Suprapubic skin (tissue), 4 donors: ENCODE measurements around the gene CDK13. TPM values are rescaled to one million over a fixed set of nuclear protein-coding genes. Genes with fewer than 3 reads are reported as not detected.

Experiments
- DNase-seq, 2 donors: peaks; one replicate each; pipeline ENCODE4 v3.0.0-alpha.2; 2019; ENCODE audit warnings: low spot score in 2 of 2
- H3K27ac ChIP-seq: fragments of 200-600 bp; sonication (generic); one replicate; pipeline ENCODE4 v1.5.1; 2019
- H3K27me3 ChIP-seq: fragments of 200-600 bp; sonication (generic); one replicate; pipeline ENCODE4 v1.5.1; 2019
- H3K36me3 ChIP-seq: fragments of 200-600 bp; sonication (generic); one replicate; pipeline ENCODE4 v1.5.1; 2019
- H3K4me1 ChIP-seq: fragments of 200-600 bp; sonication (generic); one replicate; pipeline ENCODE4 v1.5.1; 2019
- H3K4me3 ChIP-seq: fragments of 200-600 bp; sonication (generic); one replicate; pipeline ENCODE4 v1.5.1; 2019; ENCODE audit warnings: mild to moderate bottlenecking
- H3K9me3 ChIP-seq: fragments of 200-600 bp; sonication (generic); one replicate; pipeline ENCODE4 v1.5.1; 2019
- CTCF ChIP-seq, 2 donors: fragments of 200-600 bp in 1 of 2; fragments of 450-650 bp in 1 of 2; sonication (generic) in 1 of 2; IDR thresholded peaks; one replicate each; pipeline ENCODE4 v1.5.1; 2016 to 2019; ENCODE audit warnings: antibody characterized with exemption in 2 of 2, mild to moderate bottlenecking in 1 of 2, moderate library complexity in 1 of 2
- EP300 ChIP-seq: sonication (generic); formaldehyde crosslinking; IDR thresholded peaks from one replicate; pipeline ENCODE4 v1.6.1; 2017; ENCODE audit warnings: antibody characterized with exemption
- POLR2A ChIP-seq, 2 donors: fragments of 450-650 bp; IDR thresholded peaks; one replicate each; pipeline ENCODE4 v1.6.1; 2017; ENCODE audit warnings: antibody characterized with exemption in 2 of 2, mild to moderate bottlenecking in 2 of 2, moderate library complexity in 2 of 2
- POLR2AphosphoS5 ChIP-seq, 3 donors: sonication (generic); formaldehyde crosslinking; IDR thresholded peaks; one replicate each; pipeline ENCODE4 v1.6.1; 2017; ENCODE audit warnings: antibody characterized with exemption in 3 of 3
- WGBS: methylation state at CpG from one replicate; pipeline ENCODE4 v1.1.5; 2018; 5-methylcytosine and 5-hydroxymethylcytosine counted together
- total RNA-seq, 4 donors: library from RNA; depleted of rRNA; stranded (reverse); fragments of >200 nt; gene quantifications; one replicate each; pipeline ENCODE4 v1.1.0, GENCODE V29; 2016

CDK13 gene
- total RNA-seq, 4 donors from 2014 or later, result 47.1 to 123 (median 75.5) TPM

- peaks cover 33% of the 10 kb centered on the region for H3K36me3 ChIP-seq
Measured at GRCh38 chr7:40097728-40098127, 147.7 kb downstream of the CDK13 start.

GRCh38 chr7:40098810-40099209, 148.8 kb downstream of the CDK13 start:
- Histone ChIP-seq H3K36me3 (peaks cover 22% of the 10 kb centered on the region), H3K4me3 (no peak overlapping the region), H3K9me3 (no peaks in the 10 kb centered on the region), H3K27ac (no peak overlapping the region), H3K4me1 (peaks cover 6% of the 10 kb centered on the region), H3K27me3 (no peaks in the 10 kb centered on the region)
- DNase-seq, result no peak
- TF ChIP-seq POLR2A (IDR thresholded peaks at IDR 0.05) (no peak), CTCF (IDR thresholded peaks at IDR 0.05) (no peak), EP300 (no peak), POLR2AphosphoS5 (IDR thresholded peaks at IDR 0.05) (no peak)

More at GRCh38 chr7:40097728-40098127, 147.7 kb downstream of the CDK13 start:
- TF ChIP-seq EP300 (no peak), POLR2AphosphoS5 (IDR thresholded peaks at IDR 0.05) (no peak), CTCF (IDR thresholded peaks at IDR 0.05) (no peak)
- DNase-seq, result no peak
- 67% methylated on average over 2 of the region's 2 CpGs for WGBS
- Histone ChIP-seq H3K4me3 (no peak overlapping the region), H3K27ac (no peak overlapping the region), H3K4me1 (peaks cover 6% of the 10 kb centered on the region), H3K27me3 (no peaks in the 10 kb centered on the region), H3K9me3 (no peaks in the 10 kb centered on the region)

- Histone ChIP-seq H3K27me3 (no peaks in the 10 kb centered on the region), H3K36me3 (peaks cover 12% of the 10 kb centered on the region), H3K4me3 (no peak overlapping the region), H3K4me1 (peaks cover 6% of the 10 kb centered on the region), H3K27ac (no peak overlapping the region), H3K9me3 (no peaks in the 10 kb centered on the region)
- no peak for DNase-seq
- 92% methylated on average over 4 of the region's 4 CpGs for WGBS
- no peak for TF ChIP-seq EP300
- no peak for TF ChIP-seq POLR2AphosphoS5 (IDR thresholded peaks at IDR 0.05)
- TF ChIP-seq CTCF (IDR thresholded peaks at IDR 0.05), result no peak
- no peak for TF ChIP-seq POLR2A (IDR thresholded peaks at IDR 0.05)
Measured at GRCh38 chr7:40099837-40100236, 149.8 kb downstream of the CDK13 start.

GRCh38 chr7:40101201-40101600, 151.1 kb downstream of the CDK13 start:
- no peaks in the 10 kb centered on the region for H3K9me3 ChIP-seq
- peaks cover 2% of the 10 kb centered on the region for H3K36me3 ChIP-seq
- H3K4me1 ChIP-seq, result peaks cover 6% of the 10 kb centered on the region
- H3K27me3 ChIP-seq, result no peaks in the 10 kb centered on the region
- no peak overlapping the region for H3K27ac ChIP-seq
- TF ChIP-seq CTCF (IDR thresholded peaks at IDR 0.05) (no peak), EP300 (no peak), POLR2A (IDR thresholded peaks at IDR 0.05) (no peak), POLR2AphosphoS5 (IDR thresholded peaks at IDR 0.05) (no peak)
- H3K4me3 ChIP-seq, result no peak overlapping the region
- 85% methylated on average over 3 of the region's 3 CpGs for WGBS
- no peak for DNase-seq

GRCh38 chr7:40102897-40103296, 152.8 kb downstream of the CDK13 start:
- TF ChIP-seq POLR2AphosphoS5 (IDR thresholded peaks at IDR 0.05) (no peak), POLR2A (IDR thresholded peaks at IDR 0.05) (no peak), EP300 (no peak), CTCF (IDR thresholded peaks at IDR 0.05) (no peak)
- WGBS, result 97% methylated on average over 2 of the region's 2 CpGs
- no peaks in the 10 kb centered on the region for H3K27me3 ChIP-seq
- DNase-seq, result no peak
- H3K4me1 ChIP-seq, result peaks cover 3% of the 10 kb centered on the region
- no peak overlapping the region for H3K4me3 ChIP-seq
- H3K9me3 ChIP-seq, result no peaks in the 10 kb centered on the region
- no peak overlapping the region for H3K27ac ChIP-seq
- no peaks in the 10 kb centered on the region for H3K36me3 ChIP-seq
